ENCODE results near the gene ZER1.
"Not testable (repeated sequence)": the region's sequence is repeated elsewhere in the genome, so short reads cannot be mapped to it uniquely, and the experiment has no call there.

Gene ZER1

GRCh38 chr9:128771745-128772519 lies at the start of gene ZER1:
Gene ZER1, minus strand, starts transcription at chr9:128771927. Its CDS starts 16,362 bp downstream, at chr9:128755565.
- DNase-seq (ENCODE audit: low read depth): peak; percentile 90

GRCh38 chr9:128820665-128821583 lies 49.2 kb upstream of the ZER1 start:
- no peak for DNase-seq (ENCODE audit: low read depth)

GRCh38 chr9:128819716-128820664 lies 48.3 kb upstream of the ZER1 start:
- no peak for DNase-seq (ENCODE audit: low read depth)

- no peak for DNase-seq (ENCODE audit: low read depth)
Measured at GRCh38 chr9:128818839-128819715, 47.4 kb upstream of the ZER1 start.

- peak; percentile 97 for DNase-seq (ENCODE audit: low read depth)
Measured at GRCh38 chr9:128818099-128818838, 46.5 kb upstream of the ZER1 start, which contains the start of gene ENDOG. Gene ENDOG, plus strand, starts transcription at chr9:128818500. Its CDS starts 185 bp downstream, at chr9:128818685.

- DNase-seq (ENCODE audit: low read depth): no peak
Measured at GRCh38 chr9:128810873-128811272, 39.1 kb upstream of the ZER1 start.

GRCh38 chr9:128809831-128810230 lies 38.1 kb upstream of the ZER1 start:
- no peak for DNase-seq (ENCODE audit: low read depth)

- no peak for DNase-seq (ENCODE audit: low read depth)
Measured at GRCh38 chr9:128809036-128809599, 37.4 kb upstream of the ZER1 start.

GRCh38 chr9:128808543-128808942 lies 36.8 kb upstream of the ZER1 start:
- DNase-seq (ENCODE audit: low read depth): no peak

GRCh38 chr9:128807827-128808226 lies 36.1 kb upstream of the ZER1 start:
- no peak for DNase-seq (ENCODE audit: low read depth)

GRCh38 chr9:128805661-128806060 lies 33.9 kb upstream of the ZER1 start:
- no peak for DNase-seq (ENCODE audit: low read depth)

- no peak for DNase-seq (ENCODE audit: low read depth)
Measured at GRCh38 chr9:128802482-128802881, 30.8 kb upstream of the ZER1 start.

- DNase-seq (ENCODE audit: low read depth): no peak
Measured at GRCh38 chr9:128800061-128800460, 28.3 kb upstream of the ZER1 start.

- DNase-seq (ENCODE audit: low read depth): no peak
Measured at GRCh38 chr9:128798896-128799295, 27.2 kb upstream of the ZER1 start.

- DNase-seq (ENCODE audit: low read depth): not testable (repeated sequence)
Measured at GRCh38 chr9:128794961-128795360, 23.2 kb upstream of the ZER1 start.

- DNase-seq (ENCODE audit: low read depth): no peak
Measured at GRCh38 chr9:128792978-128793686, 21.4 kb upstream of the ZER1 start.

- no peak for DNase-seq (ENCODE audit: low read depth)
Measured at GRCh38 chr9:128792134-128792533, 20.4 kb upstream of the ZER1 start.

- DNase-seq (ENCODE audit: low read depth): no peak
Measured at GRCh38 chr9:128790536-128790935, 18.8 kb upstream of the ZER1 start.

GRCh38 chr9:128788445-128788844 lies 16.7 kb upstream of the ZER1 start:
- DNase-seq (ENCODE audit: low read depth): no peak
